Duodenal mucosa (tissue), 2 donors: ENCODE data around the gene DOCK6.
A peak's percentile ranks its signal among the peaks of the same experiment; 100 is the strongest.

Experiments
- H3K27ac ChIP-seq: one replicate; pipeline ENCODE4 v1.7.0; 2013; ENCODE audit warnings: low read depth, low read length
- H3K27me3 ChIP-seq, 2 donors: one replicate each; pipeline ENCODE4 v1.7.0; 2013; ENCODE audit warnings: low read length in 2 of 2, control low read depth in 1 of 2; ENCODE audit not compliant: insufficient read depth in 2 of 2, control insufficient read depth in 1 of 2
- H3K36me3 ChIP-seq, 2 donors: one replicate each; pipeline ENCODE4 v1.7.0; 2013; ENCODE audit warnings: low read length in 2 of 2, control low read depth in 1 of 2; ENCODE audit not compliant: insufficient read depth in 2 of 2, control insufficient read depth in 1 of 2
- H3K4me1 ChIP-seq, 2 donors: one replicate each; pipeline ENCODE4 v1.7.0; 2013; ENCODE audit warnings: low read length in 2 of 2, control low read depth in 1 of 2; ENCODE audit not compliant: insufficient read depth in 2 of 2, control insufficient read depth in 1 of 2
- H3K4me3 ChIP-seq, 2 donors: one replicate each; pipeline ENCODE4 v1.7.0; 2013; ENCODE audit warnings: low read length in 2 of 2, low read depth in 1 of 2
- H3K9ac ChIP-seq, 2 donors: one replicate each; pipeline ENCODE4 v1.7.0; 2013; ENCODE audit warnings: low read length in 2 of 2, low read depth in 1 of 2
- H3K9me3 ChIP-seq, 2 donors: one replicate each; pipeline ENCODE4 v1.7.0; 2013; ENCODE audit warnings: low read length in 2 of 2, control low read depth in 1 of 2; ENCODE audit not compliant: control insufficient read depth in 1 of 2

Gene DOCK6, protein sequence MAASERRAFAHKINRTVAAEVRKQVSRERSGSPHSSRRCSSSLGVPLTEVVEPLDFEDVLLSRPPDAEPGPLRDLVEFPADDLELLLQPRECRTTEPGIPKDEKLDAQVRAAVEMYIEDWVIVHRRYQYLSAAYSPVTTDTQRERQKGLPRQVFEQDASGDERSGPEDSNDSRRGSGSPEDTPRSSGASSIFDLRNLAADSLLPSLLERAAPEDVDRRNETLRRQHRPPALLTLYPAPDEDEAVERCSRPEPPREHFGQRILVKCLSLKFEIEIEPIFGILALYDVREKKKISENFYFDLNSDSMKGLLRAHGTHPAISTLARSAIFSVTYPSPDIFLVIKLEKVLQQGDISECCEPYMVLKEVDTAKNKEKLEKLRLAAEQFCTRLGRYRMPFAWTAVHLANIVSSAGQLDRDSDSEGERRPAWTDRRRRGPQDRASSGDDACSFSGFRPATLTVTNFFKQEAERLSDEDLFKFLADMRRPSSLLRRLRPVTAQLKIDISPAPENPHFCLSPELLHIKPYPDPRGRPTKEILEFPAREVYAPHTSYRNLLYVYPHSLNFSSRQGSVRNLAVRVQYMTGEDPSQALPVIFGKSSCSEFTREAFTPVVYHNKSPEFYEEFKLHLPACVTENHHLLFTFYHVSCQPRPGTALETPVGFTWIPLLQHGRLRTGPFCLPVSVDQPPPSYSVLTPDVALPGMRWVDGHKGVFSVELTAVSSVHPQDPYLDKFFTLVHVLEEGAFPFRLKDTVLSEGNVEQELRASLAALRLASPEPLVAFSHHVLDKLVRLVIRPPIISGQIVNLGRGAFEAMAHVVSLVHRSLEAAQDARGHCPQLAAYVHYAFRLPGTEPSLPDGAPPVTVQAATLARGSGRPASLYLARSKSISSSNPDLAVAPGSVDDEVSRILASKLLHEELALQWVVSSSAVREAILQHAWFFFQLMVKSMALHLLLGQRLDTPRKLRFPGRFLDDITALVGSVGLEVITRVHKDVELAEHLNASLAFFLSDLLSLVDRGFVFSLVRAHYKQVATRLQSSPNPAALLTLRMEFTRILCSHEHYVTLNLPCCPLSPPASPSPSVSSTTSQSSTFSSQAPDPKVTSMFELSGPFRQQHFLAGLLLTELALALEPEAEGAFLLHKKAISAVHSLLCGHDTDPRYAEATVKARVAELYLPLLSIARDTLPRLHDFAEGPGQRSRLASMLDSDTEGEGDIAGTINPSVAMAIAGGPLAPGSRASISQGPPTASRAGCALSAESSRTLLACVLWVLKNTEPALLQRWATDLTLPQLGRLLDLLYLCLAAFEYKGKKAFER (N-terminal part only)

DNA sequence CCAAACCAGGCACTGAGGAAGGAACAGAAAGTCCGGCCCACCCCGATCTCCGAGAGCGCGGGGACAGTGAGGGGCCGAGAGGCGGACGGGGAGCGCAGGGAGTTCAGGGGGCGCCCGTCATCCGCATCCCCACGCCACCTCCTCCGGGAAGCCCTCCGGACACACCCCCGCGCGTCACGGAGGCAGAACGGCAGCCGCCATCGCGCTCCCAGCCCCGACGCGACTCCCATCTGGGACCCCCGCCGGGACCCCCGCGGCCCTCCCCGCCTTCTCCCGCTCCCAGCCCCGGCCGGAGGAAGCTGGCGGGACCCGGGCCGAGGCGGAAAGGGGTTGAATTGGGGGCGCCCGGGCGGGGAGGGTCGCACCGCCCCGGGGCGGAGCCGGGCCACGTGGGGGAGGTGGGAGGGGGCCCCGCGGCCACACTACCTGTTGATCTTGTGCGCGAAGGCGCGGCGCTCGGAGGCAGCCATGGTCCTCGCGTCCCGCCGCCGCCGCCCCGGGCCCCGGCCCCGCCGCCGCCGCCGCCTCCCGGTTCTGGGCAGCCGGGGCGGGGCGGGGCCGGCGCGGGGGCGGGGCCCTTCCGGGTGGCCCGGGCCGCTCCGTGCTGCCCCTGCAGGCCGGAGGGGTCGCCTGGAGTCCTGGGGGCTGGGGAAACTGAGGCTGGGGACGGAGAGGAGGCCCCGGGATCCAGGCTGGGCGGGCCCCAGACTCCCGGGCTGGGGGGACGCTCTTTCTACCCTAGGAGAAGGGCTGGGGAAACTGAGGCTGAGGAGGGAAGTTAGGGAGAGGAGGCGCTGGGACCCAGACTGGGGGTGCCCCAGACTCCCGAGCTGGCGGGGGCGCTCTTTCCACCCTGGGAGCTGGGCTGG is at the start of gene DOCK6:
Gene DOCK6 (minus strand): TSS at position 554 of the 869 bp plus-strand sequence. CDS start 84 bp downstream, at position 470.
- H3K4me3 ChIP-seq: peak within 1 kb of the TSS; percentile 70 to 74
- peak within 1 kb of the TSS; percentile 63 to 65 for H3K9ac ChIP-seq
- H3K9me3 ChIP-seq: no peaks in the 10 kb centered on the region
- H3K4me1 ChIP-seq: peaks cover 22 to 27% of the 10 kb centered on the region in 2 donors
- H3K36me3 ChIP-seq: no peaks in the 10 kb centered on the region
- no peaks in the 10 kb centered on the region for H3K27me3 ChIP-seq
- H3K27ac ChIP-seq: peak within 1 kb of the TSS; percentile 62

DNA sequence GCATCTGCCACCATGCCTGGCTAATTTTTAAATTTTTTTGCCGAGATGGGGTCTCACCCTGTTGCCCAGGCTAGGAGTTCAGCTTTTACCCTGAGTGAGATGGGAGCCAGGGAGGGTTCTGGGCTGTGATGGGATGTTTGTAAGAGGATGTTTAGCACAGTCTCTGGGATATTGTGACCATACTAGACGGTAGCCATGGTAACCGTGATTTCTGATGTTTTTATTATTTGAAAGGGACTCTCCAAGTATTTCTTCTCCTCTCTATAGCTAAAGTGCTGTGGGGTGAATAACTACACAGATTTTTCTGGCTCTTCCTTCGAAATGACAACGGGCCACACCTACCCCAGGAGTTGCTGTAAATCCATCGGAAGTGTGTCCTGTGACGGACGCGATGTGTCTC is 44.0 kb upstream of the DOCK6 start:
- Histone ChIP-seq H3K27me3 (no peaks in the 10 kb centered on the region), H3K9me3 (no peaks in the 10 kb centered on the region), H3K4me1 (no peaks in the 10 kb centered on the region), H3K9ac (no peak overlapping the region), H3K36me3 (no peaks in the 10 kb centered on the region), H3K4me3 (no peak overlapping the region), H3K27ac (no peak overlapping the region)

DNA sequence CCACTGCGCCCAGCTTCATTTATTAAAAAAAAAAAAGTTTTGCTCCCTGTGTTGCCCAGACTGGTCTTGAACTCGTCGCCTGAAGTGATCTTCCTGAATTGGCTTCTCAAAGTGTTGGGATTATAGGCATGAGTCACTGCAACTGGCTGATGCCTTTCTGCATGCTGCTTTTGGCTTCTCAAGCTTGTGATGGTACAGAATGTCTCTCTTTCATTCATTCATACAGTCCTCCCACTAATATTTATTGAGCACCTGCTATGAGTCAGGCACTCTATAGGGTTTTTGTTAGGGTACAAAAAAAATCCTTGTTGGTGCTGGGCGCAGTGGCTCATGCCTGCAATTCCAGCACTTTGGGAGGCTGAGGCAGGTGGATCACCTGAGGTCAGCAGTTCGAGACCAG is 42.6 kb upstream of the DOCK6 start:
- no peak overlapping the region for H3K4me3 ChIP-seq
- no peaks in the 10 kb centered on the region for H3K9me3 ChIP-seq
- H3K36me3 ChIP-seq: no peaks in the 10 kb centered on the region
- no peaks in the 10 kb centered on the region for H3K4me1 ChIP-seq
- no peaks in the 10 kb centered on the region for H3K27me3 ChIP-seq
- H3K9ac ChIP-seq: no peak overlapping the region
- no peak overlapping the region for H3K27ac ChIP-seq

DNA sequence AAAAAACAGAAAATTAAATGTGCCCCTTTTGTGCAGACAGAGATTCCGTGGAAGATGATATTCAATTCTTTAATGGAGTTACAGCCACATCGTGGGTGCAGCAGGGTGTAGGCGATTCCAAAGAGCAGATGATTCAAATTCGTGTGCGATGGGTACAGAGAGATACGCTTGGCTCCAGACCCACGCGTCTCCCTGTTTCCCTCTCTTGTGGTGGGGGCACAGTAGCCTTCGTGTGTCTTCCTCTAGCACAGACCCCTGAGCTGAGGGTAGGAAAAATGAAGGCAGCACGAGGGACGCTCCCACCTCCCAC is 38.4 kb upstream of the DOCK6 start:
- H3K27ac ChIP-seq: no peak overlapping the region
- no peaks in the 10 kb centered on the region for H3K9me3 ChIP-seq

DNA sequence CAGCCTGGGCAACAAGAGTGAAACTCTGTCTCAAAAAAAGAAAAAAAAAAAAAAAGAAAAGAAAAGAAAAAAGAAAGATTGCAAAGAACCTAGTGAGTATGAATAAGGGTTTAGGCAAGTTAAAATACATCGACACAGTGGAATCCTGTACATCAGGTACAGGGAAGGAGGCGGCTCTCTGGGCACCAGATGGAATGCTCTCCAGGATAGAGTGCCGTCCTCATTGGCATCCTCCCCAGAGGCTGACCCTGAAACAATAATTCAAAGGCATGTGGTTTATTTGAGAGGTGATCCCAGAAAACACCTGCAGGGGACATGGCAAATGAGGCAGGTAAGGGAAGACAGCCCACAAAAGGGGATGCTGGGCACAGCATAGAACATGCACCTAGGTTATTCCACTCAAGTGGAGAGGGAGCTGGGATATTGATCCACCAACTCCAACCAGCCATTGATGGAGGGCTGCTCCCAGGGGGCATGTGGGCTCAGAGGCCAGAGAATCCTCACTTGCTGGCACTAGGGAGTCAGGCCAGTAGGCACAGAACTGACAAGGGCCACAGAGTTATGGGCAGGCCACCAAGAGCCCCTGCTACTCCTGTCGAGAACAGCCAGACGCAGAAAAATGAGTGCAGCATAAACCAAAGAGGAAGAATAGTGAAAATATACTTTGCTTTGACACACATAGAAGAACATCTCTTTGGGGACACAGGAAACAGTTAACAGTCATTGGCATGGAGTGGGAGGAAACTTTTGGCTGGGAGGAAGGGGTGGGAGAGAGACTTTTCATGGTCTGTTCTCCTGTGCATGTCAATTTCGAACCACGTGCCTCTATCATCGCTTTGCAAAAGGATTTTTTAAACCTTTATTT is 37.9 kb upstream of the DOCK6 start:
- Histone ChIP-seq H3K9ac (no peak overlapping the region), H3K4me1 (no peaks in the 10 kb centered on the region), H3K27me3 (no peaks in the 10 kb centered on the region), H3K4me3 (no peak overlapping the region), H3K9me3 (no peaks in the 10 kb centered on the region), H3K36me3 (no peaks in the 10 kb centered on the region), H3K27ac (no peak overlapping the region)

More for the DNA sequence above, 38.4 kb upstream of the DOCK6 start:
- Histone ChIP-seq H3K4me3 (no peak overlapping the region), H3K36me3 (no peaks in the 10 kb centered on the region), H3K9ac (no peak overlapping the region), H3K27me3 (no peaks in the 10 kb centered on the region), H3K4me1 (no peaks in the 10 kb centered on the region)

DNA sequence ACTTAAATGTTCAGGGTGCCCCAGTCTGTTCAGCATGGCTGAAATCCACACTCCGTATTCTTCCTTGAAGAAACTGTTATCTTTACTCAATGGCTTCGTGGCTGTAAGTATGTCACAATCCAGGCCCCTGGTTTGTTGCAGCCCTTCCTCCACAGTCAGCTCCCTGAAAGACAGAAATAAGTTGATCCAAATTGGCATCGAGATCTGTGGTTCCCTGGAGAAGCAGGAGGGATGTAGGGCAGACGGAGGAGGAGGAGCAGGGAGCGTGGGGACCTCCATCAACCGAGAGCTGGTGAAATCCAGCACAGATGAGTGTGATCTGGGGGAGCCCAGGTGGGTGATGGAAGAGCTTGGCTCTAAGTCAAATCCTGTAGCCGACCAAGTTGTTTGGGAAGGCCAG is 33.9 kb upstream of the DOCK6 start:
- Histone ChIP-seq H3K9ac (no peak overlapping the region), H3K4me1 (peaks cover 0 to 10% of the 10 kb centered on the region in 2 donors), H3K27ac (no peak overlapping the region), H3K27me3 (no peaks in the 10 kb centered on the region), H3K36me3 (no peaks in the 10 kb centered on the region), H3K9me3 (no peaks in the 10 kb centered on the region), H3K4me3 (no peak overlapping the region)

DNA sequence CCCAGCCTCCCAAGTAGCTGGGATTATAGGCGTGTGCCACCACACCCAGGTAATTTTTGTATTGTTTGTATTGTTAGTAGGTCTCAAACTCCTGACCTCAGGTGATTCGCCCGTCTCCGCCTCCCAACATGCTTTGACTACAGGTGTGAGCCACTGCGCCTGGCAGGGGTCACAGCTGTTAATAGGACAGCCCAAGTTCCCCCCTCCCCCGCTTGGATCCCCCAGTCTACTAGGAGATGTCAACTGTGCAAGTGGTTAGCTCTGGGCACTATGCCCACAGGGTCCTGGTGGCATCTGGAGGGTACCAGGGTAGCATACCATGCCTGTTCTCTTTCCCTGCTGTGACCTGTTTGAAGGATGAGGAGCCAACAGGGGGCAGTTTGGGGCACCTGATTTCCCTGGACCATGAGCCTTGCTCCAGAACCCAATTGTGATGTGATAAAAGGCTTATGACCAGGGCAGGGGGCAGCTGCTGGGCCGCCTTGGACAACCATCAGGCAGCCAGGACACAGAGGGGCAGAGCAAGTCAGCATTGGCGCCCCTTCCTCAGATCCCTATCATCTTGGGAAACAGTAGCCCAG is 33.4 kb upstream of the DOCK6 start, which contains the start of gene TSPAN16:
Gene TSPAN16 (plus strand): TSS at position 496 of the 581 bp plus-strand sequence. CDS start 138 bp downstream, outside the sequence.
- H3K9ac ChIP-seq: no peak within 1 kb of the TSS

DNA sequence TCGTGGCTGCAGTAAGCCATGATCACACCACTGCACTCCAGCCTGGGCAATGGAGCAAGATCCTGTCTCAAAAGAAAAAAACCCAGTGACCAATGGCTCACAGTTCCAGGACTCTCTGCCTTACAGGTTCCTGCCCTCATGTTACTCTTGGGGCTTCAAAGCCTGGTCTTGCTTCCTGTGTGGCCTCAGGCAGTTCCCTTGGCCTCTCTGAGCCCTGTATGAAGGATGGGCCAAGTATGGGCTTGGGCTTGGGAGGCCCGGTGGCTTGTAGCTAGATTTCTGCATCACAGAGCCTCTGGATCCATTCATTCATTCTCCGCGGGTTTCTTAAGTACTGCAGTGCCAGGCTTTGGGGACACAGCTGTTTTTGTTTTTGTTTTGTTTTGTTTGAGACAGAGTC is 32.9 kb upstream of the DOCK6 start:
- Histone ChIP-seq H3K27ac (no peak overlapping the region), H3K27me3 (no peaks in the 10 kb centered on the region), H3K9ac (no peak overlapping the region), H3K4me1 (peaks cover 0 to 10% of the 10 kb centered on the region in 2 donors), H3K4me3 (no peak overlapping the region), H3K36me3 (no peaks in the 10 kb centered on the region), H3K9me3 (no peaks in the 10 kb centered on the region)

More for the DNA sequence above, 33.4 kb upstream of the DOCK6 start, which contains the start of gene TSPAN16:
- H3K9me3 ChIP-seq: no peaks in the 10 kb centered on the region
- no peaks in the 10 kb centered on the region for H3K27me3 ChIP-seq
- H3K4me3 ChIP-seq: no peak within 1 kb of the TSS
- H3K36me3 ChIP-seq: no peaks in the 10 kb centered on the region
- H3K27ac ChIP-seq: no peak within 1 kb of the TSS
- peaks cover 0 to 10% of the 10 kb centered on the region in 2 donors for H3K4me1 ChIP-seq
